ENCODE measurements around the gene NAALADL2. TPM values are rescaled to one million over a fixed set of nuclear protein-coding genes. Genes with fewer than 3 reads are reported as not detected.

The NAALADL2 gene
- total RNA-seq, 4 donors from 2014 or later, result 0.85 to 6.3 (median 1.6) TPM

GRCh38 chr3:174821477-174821876 lies 37.7 kb upstream of the NAALADL2 start:
- H3K9me3 ChIP-seq, result no peaks in the 10 kb centered on the region
- DNase-seq, result no peak
- no peaks in the 10 kb centered on the region for H3K4me1 ChIP-seq
- no peaks in the 10 kb centered on the region for H3K36me3 ChIP-seq
- H3K4me3 ChIP-seq, result no peak overlapping the region
- TF ChIP-seq POLR2A (IDR thresholded peaks at IDR 0.05) (no peak), CTCF (IDR thresholded peaks at IDR 0.05) (no peak)
- intact Hi-C loops (cut with DNase I), result no loop called here
- H3K27ac ChIP-seq, result no peak overlapping the region
- H3K27me3 ChIP-seq, result no peaks in the 10 kb centered on the region

- no peak for DNase-seq
- no peaks in the 10 kb centered on the region for H3K9me3 ChIP-seq
- no peaks in the 10 kb centered on the region for H3K27me3 ChIP-seq
- no peaks in the 10 kb centered on the region for H3K36me3 ChIP-seq
- no peak overlapping the region for H3K27ac ChIP-seq
- no peaks in the 10 kb centered on the region for H3K4me1 ChIP-seq
- intact Hi-C loops (cut with DNase I), result no loop called here
- 83 to 94% methylated on average over 2 of the region's 2 CpGs for WGBS, 2 donors
- H3K4me3 ChIP-seq, result no peak overlapping the region
- TF ChIP-seq POLR2A (IDR thresholded peaks at IDR 0.05), result no peak
- TF ChIP-seq CTCF (IDR thresholded peaks at IDR 0.05), result no peak
Measured at GRCh38 chr3:174822320-174822719, 36.8 kb upstream of the NAALADL2 start.

- Histone ChIP-seq H3K36me3 (no peaks in the 10 kb centered on the region), H3K27me3 (no peaks in the 10 kb centered on the region), H3K9me3 (no peaks in the 10 kb centered on the region), H3K4me3 (no peak overlapping the region), H3K4me1 (no peaks in the 10 kb centered on the region), H3K27ac (no peak overlapping the region)
- no peak for DNase-seq
- TF ChIP-seq CTCF (IDR thresholded peaks at IDR 0.05), result no peak
- no peak for TF ChIP-seq POLR2A (IDR thresholded peaks at IDR 0.05)
- intact Hi-C loops (cut with DNase I), result no loop called here
Measured at GRCh38 chr3:174826069-174826468, 33.1 kb upstream of the NAALADL2 start.

DNA sequence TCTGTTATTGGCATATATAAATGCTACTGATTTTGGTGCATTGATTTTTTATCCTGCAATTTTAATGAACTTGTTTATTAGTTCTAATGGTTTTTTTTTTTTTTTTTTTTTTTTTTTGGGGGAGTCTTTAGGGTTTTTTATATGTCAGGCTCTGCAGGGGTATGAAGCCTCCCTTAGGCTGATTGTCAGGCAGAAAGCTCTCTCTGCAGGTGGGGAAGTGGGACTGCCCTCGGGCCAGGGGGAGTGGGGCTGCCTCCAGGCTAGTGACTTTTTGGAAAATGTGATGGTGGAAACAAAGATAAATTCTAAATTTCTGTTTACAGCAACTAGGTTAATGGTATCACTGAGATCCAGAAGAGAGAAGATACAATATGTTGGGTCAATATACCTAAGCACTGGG lies 14.4 kb upstream of the NAALADL2 start:
- Histone ChIP-seq H3K4me1 (no peaks in the 10 kb centered on the region), H3K4me3 (no peak overlapping the region), H3K9me3 (no peaks in the 10 kb centered on the region), H3K27me3 (no peaks in the 10 kb centered on the region), H3K36me3 (no peaks in the 10 kb centered on the region), H3K27ac (no peak overlapping the region)
- intact Hi-C loops (cut with DNase I), result no loop called here
- TF ChIP-seq POLR2A (IDR thresholded peaks at IDR 0.05) (no peak), CTCF (IDR thresholded peaks at IDR 0.05) (no peak)
- DNase-seq, result no peak
- WGBS, 2 donors, result 50% methylated on average over 1 of the region's 1 CpG; no CpG with 5 or more reads in 1 of the 2 donors

- Histone ChIP-seq H3K27ac (no peak overlapping the region), H3K4me3 (no peak overlapping the region), H3K9me3 (no peaks in the 10 kb centered on the region), H3K36me3 (no peaks in the 10 kb centered on the region), H3K27me3 (no peaks in the 10 kb centered on the region), H3K4me1 (no peaks in the 10 kb centered on the region)
- TF ChIP-seq POLR2A (IDR thresholded peaks at IDR 0.05) (no peak), CTCF (IDR thresholded peaks at IDR 0.05) (no peak)
- 70 to 78% methylated on average over 1 of the region's 1 CpG for WGBS, 2 donors
- no peak for DNase-seq
- intact Hi-C loops (cut with DNase I), result no loop called here
Measured at GRCh38 chr3:174846055-174846454, 13.1 kb upstream of the NAALADL2 start.
